Measurements from ENCODE around the gene CANX. TPM values are rescaled to one million over a fixed set of nuclear protein-coding genes. Genes with fewer than 3 reads are reported as not detected.

CANX gene
- total and polyA plus RNA-seq, 2 donors (not counting 3 experiments of a cell fraction or from before 2014, with no cell fraction given): 193 to 986 TPM

GRCh38 chr5:179771311-179771895 is 72.6 kb downstream of the CANX start:
- Histone ChIP-seq H3K4me1 (ENCODE audit: control insufficient read depth, extremely low read depth, insufficient read depth, low read length) (peaks cover 11% of the 10 kb centered on the region), H3K36me3 (ENCODE audit: control insufficient read depth in 2 of 2, extremely low read depth in 1 of 2, insufficient read depth in 2 of 2, low read length in 2 of 2) (peaks cover 8 to 27% of the 10 kb centered on the region in 2 experiments), H3K4me2 (ENCODE audit: insufficient read depth, low read length) (no peak overlapping the region), H2AFZ (ENCODE audit: low read depth, low read length) (no peak overlapping the region), H3K9me3 (replicated peaks; ENCODE audit: control insufficient read depth, insufficient read depth, low read length) (no peaks in the 10 kb centered on the region), H3K4me3 (replicated peaks in 1 of 3; ENCODE audit: insufficient read depth in 1 of 3, low read depth in 1 of 3, low read length in 3 of 3) (no peak overlapping the region), H3K9ac (replicated peaks; ENCODE audit: extremely low read depth, insufficient read depth, low read length) (no peak overlapping the region), H3K9me1 (replicated peaks; ENCODE audit: control insufficient read depth, extremely low read depth, insufficient read depth, low read length) (no peaks in the 10 kb centered on the region), H3K27ac (ENCODE audit: insufficient read depth, low read depth, low read length) (no peak overlapping the region), H4K20me1 (replicated peaks; ENCODE audit: control insufficient read depth, extremely low read depth, insufficient read depth, low read length) (no peaks in the 10 kb centered on the region), H3K79me2 (ENCODE audit: control insufficient read depth, insufficient read depth, low read length) (peaks cover 25% of the 10 kb centered on the region), H3K27me3 (ENCODE audit: control insufficient read depth in 2 of 2, insufficient read depth in 2 of 2, low read length in 2 of 2) (no peaks in the 10 kb centered on the region)
- FAIRE-seq (no peak), DNase-seq (ENCODE audit: low read depth, low spot score) (no peak)
- no peak for TF ChIP-seq POLR2AphosphoS5 (IDR thresholded peaks at IDR 0.05; ENCODE audit: insufficient read depth, low read depth, low read length)
- no peak for TF ChIP-seq FOS (IDR thresholded peaks at IDR 0.05; ENCODE audit: borderline replicate concordance, insufficient read depth, low read length)
- TF ChIP-seq MYC (IDR thresholded peaks at IDR 0.05; ENCODE audit: low read depth, low read length): no peak
- TF ChIP-seq POLR2A (IDR thresholded peaks at IDR 0.05; ENCODE audit: low read depth, low read length): no peak
- ChIA-PET POLR2A (no interaction called here), CTCF (interaction anchor here (2.1 kb wide), 1 partner anchor 8 kb away, joined by 10 read pairs; no protein-coding TSS in a partner anchor)
- dilution Hi-C loops (cut with MboI; ENCODE audit: extremely low pct_ligation_motif_present, low sequenced_read_pairs) (no loop called here), intact Hi-C loops (cut with micrococcal nuclease) (no loop called here)
- BruUV-seq (replicated peaks): no TSS peak

- peaks cover 8 to 27% of the 10 kb centered on the region in 2 experiments for H3K36me3 ChIP-seq (ENCODE audit: control insufficient read depth in 2 of 2, extremely low read depth in 1 of 2, insufficient read depth in 2 of 2, low read length in 2 of 2)
- TF ChIP-seq GATA2 (IDR thresholded peaks at IDR 0.05; ENCODE audit: insufficient read depth, insufficient read length, low read depth, low read length): no peak
- TF ChIP-seq FOS (IDR thresholded peaks at IDR 0.05; ENCODE audit: borderline replicate concordance, insufficient read depth, low read length): no peak
- TF ChIP-seq POLR2AphosphoS5 (IDR thresholded peaks at IDR 0.05; ENCODE audit: insufficient read depth, low read depth, low read length): no peak
- no peak for TF ChIP-seq EZH2 (IDR thresholded peaks at IDR 0.05; ENCODE audit: borderline replicate concordance, low read depth, low read length, severe bottlenecking)
- no peak for TF ChIP-seq POLR2A (IDR thresholded peaks at IDR 0.05; ENCODE audit: low read depth, low read length)
- no peak for TF ChIP-seq JUN (IDR thresholded peaks at IDR 0.05; ENCODE audit: borderline replicate concordance, insufficient read depth, insufficient read length, low read depth)
- TF ChIP-seq, protein P1, sequence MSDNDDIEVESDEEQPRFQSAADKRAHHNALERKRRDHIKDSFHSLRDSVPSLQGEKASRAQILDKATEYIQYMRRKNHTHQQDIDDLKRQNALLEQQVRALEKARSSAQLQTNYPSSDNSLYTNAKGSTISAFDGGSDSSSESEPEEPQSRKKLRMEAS (IDR thresholded peaks at IDR 0.05; ENCODE audit: insufficient read depth, insufficient read length): no peak
- no peak for TF ChIP-seq MYC (IDR thresholded peaks at IDR 0.05; ENCODE audit: low read depth, low read length)
- no peak for TF ChIP-seq CTCF (IDR thresholded peaks at IDR 0.05; ENCODE audit: extremely low read depth in 1 of 2, insufficient read depth in 1 of 2, low read depth in 1 of 2, low read length in 2 of 2)
- H3K4me1 ChIP-seq (ENCODE audit: control insufficient read depth, extremely low read depth, insufficient read depth, low read length): peaks cover 7% of the 10 kb centered on the region
- H3K27me3 ChIP-seq (ENCODE audit: control insufficient read depth in 2 of 2, insufficient read depth in 2 of 2, low read length in 2 of 2): no peaks in the 10 kb centered on the region
- H3K79me2 ChIP-seq (ENCODE audit: control insufficient read depth, insufficient read depth, low read length): peaks cover 16% of the 10 kb centered on the region
- BruUV-seq (replicated peaks): no TSS peak
- FAIRE-seq (no peak), DNase-seq (ENCODE audit: low read depth, low spot score) (no peak)
- no peak overlapping the region for H3K27ac ChIP-seq (ENCODE audit: insufficient read depth, low read depth, low read length)
- no peak overlapping the region for H3K4me2 ChIP-seq (ENCODE audit: insufficient read depth, low read length)
- H3K9me3 ChIP-seq (replicated peaks; ENCODE audit: control insufficient read depth, insufficient read depth, low read length): no peaks in the 10 kb centered on the region
- CTCF ChIA-PET: interaction anchor here (2.1 kb wide), 1 partner anchor 9 kb away, joined by 10 read pairs; no protein-coding TSS in a partner anchor
- dilution Hi-C loops (cut with MboI; ENCODE audit: extremely low pct_ligation_motif_present, low sequenced_read_pairs): no loop called here
- intact Hi-C loops (cut with micrococcal nuclease): no loop called here
- H3K4me3 ChIP-seq (replicated peaks in 1 of 3; ENCODE audit: insufficient read depth in 1 of 3, low read depth in 1 of 3, low read length in 3 of 3): no peak overlapping the region
- no peak overlapping the region for H2AFZ ChIP-seq (ENCODE audit: low read depth, low read length)
- POLR2A ChIA-PET: no interaction called here
- no peaks in the 10 kb centered on the region for H3K9me1 ChIP-seq (replicated peaks; ENCODE audit: control insufficient read depth, extremely low read depth, insufficient read depth, low read length)
- no peaks in the 10 kb centered on the region for H4K20me1 ChIP-seq (replicated peaks; ENCODE audit: control insufficient read depth, extremely low read depth, insufficient read depth, low read length)
- no peak overlapping the region for H3K9ac ChIP-seq (replicated peaks; ENCODE audit: extremely low read depth, insufficient read depth, low read length)
These were observed 73.6 kb downstream of the CANX start for GRCh38 chr5:179772351-179772750.

All from endothelial cell of umbilical vein (primary cell).